ENCODE data around the gene PHF20.
"Not testable (repeated sequence)": the region's sequence is repeated elsewhere in the genome, so short reads cannot be mapped to it uniquely, and the experiment has no call there.

The PHF20 gene

DNA sequence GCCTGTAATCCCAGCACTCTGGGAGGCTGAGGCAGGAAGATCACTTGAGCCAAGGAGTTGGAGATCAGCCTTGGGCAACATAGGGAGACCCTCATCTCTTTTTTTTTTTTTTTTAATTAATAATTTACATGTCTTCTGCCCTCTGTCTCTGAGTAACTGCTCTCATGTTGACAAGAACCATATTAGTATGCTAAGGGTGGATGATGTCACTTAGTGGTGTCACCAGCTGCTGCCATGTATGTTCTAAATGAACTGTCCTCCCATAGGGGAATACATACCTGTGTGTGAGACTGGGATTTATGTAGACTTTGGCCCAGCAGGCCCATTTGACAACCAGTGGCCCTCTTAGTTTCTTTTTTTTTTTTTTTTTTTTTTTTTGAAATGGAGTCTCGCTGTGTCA lies 116.8 kb downstream of the PHF20 start:
- DNase-seq (ENCODE audit: low spot score) (no peak), ATAC-seq (ENCODE audit: low read depth) (no peak)
- Histone ChIP-seq H3K4me1 (ENCODE audit: insufficient read depth, poor library complexity, severe bottlenecking) (peaks cover 15% of the 10 kb centered on the region), H3K4me3 (ENCODE audit: severe bottlenecking) (no peak overlapping the region), H3K9me3 (ENCODE audit: severe bottlenecking) (no peaks in the 10 kb centered on the region), H3K27me3 (ENCODE audit: insufficient read depth, poor library complexity, severe bottlenecking) (no peaks in the 10 kb centered on the region), H3K27ac (ENCODE audit: poor library complexity, severe bottlenecking) (no peak overlapping the region), H3K36me3 (ENCODE audit: low read depth) (peaks cover 39% of the 10 kb centered on the region)
- TF ChIP-seq, protein P1, sequence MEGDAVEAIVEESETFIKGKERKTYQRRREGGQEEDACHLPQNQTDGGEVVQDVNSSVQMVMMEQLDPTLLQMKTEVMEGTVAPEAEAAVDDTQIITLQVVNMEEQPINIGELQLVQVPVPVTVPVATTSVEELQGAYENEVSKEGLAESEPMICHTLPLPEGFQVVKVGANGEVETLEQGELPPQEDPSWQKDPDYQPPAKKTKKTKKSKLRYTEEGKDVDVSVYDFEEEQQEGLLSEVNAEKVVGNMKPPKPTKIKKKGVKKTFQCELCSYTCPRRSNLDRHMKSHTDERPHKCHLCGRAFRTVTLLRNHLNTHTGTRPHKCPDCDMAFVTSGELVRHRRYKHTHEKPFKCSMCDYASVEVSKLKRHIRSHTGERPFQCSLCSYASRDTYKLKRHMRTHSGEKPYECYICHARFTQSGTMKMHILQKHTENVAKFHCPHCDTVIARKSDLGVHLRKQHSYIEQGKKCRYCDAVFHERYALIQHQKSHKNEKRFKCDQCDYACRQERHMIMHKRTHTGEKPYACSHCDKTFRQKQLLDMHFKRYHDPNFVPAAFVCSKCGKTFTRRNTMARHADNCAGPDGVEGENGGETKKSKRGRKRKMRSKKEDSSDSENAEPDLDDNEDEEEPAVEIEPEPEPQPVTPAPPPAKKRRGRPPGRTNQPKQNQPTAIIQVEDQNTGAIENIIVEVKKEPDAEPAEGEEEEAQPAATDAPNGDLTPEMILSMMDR (IDR thresholded peaks at IDR 0.05; ENCODE audit: poor library complexity, severe bottlenecking): no peak

DNA sequence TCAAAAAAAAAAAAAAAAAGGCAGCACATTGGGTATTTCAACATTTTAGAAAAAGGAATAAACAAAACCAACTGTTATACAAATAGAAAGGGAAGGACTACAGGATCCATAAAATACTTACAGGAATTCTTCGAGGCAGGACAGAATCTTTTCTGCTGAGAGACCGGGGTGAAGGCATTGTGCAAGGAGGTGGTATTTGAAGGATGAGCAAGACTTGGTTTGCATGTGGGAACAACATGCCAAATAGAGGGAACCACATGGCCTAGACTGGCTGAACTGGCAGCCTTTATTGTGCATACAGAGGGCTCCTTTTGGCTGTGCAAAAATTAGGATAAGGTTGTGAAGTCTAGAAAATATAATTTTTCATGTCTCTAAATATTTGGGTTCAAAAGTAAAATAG lies 119.6 kb downstream of the PHF20 start:
- Histone ChIP-seq H3K9me3 (ENCODE audit: severe bottlenecking) (no peaks in the 10 kb centered on the region), H3K36me3 (ENCODE audit: low read depth) (peaks cover 47% of the 10 kb centered on the region), H3K4me1 (ENCODE audit: insufficient read depth, poor library complexity, severe bottlenecking) (no peaks in the 10 kb centered on the region), H3K4me3 (ENCODE audit: severe bottlenecking) (no peak overlapping the region), H3K27ac (ENCODE audit: poor library complexity, severe bottlenecking) (no peak overlapping the region), H3K27me3 (ENCODE audit: insufficient read depth, poor library complexity, severe bottlenecking) (no peaks in the 10 kb centered on the region)
- TF ChIP-seq, protein P1 (IDR thresholded peaks at IDR 0.05; ENCODE audit: poor library complexity, severe bottlenecking): no peak
- DNase-seq (ENCODE audit: low spot score) (no peak), ATAC-seq (ENCODE audit: low read depth) (peak; percentile 66)

DNA sequence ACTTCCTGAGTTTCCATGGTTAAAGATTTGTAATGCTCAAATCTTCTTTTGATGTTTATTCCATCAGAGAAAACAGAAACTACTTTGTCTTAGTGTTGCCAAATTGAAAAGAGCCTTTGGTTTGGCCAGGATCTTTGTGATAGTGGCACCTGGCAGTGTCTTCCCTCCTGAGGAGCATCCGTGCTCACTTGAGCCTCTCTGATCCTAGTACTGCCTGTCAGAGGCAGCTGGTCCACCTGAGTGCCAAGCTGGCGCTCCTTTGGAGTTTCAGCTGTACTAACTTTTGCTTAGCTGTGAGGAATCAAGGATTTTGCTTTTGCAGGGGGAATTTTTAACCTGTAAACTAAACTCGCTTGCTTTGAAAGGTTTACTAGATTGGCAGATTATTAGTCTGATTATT lies 121.1 kb downstream of the PHF20 start:
- Histone ChIP-seq H3K4me1 (ENCODE audit: insufficient read depth, poor library complexity, severe bottlenecking) (no peaks in the 10 kb centered on the region), H3K36me3 (ENCODE audit: low read depth) (peaks cover 44% of the 10 kb centered on the region), H3K27ac (ENCODE audit: poor library complexity, severe bottlenecking) (no peak overlapping the region), H3K9me3 (ENCODE audit: severe bottlenecking) (no peaks in the 10 kb centered on the region), H3K27me3 (ENCODE audit: insufficient read depth, poor library complexity, severe bottlenecking) (no peaks in the 10 kb centered on the region), H3K4me3 (ENCODE audit: severe bottlenecking) (no peak overlapping the region)
- ATAC-seq (ENCODE audit: low read depth): no peak
- DNase-seq (ENCODE audit: low spot score): no peak
- TF ChIP-seq, protein P1 (IDR thresholded peaks at IDR 0.05; ENCODE audit: poor library complexity, severe bottlenecking): no peak

DNA sequence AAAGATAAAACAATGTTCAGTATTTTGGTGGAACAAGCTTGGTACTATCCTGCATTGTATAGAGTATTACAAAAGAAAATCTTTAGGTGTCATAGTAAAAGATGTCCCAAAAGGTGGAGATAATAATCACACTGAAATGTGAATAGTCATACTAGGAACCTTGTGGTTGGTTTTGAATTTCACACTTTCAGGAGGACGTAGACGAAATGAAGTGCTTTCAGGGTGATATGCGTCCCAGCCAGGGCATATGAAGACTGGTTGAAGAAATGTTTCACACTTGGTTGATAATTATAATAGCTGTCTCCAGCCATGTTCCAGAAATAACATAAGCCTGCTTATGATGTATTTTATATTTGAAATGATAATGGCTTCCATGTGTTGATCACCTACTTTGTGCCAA lies 122.1 kb downstream of the PHF20 start:
- Histone ChIP-seq H3K27me3 (ENCODE audit: insufficient read depth, poor library complexity, severe bottlenecking) (no peaks in the 10 kb centered on the region), H3K4me3 (ENCODE audit: severe bottlenecking) (no peak overlapping the region), H3K27ac (ENCODE audit: poor library complexity, severe bottlenecking) (no peak overlapping the region), H3K36me3 (ENCODE audit: low read depth) (peaks cover 52% of the 10 kb centered on the region), H3K9me3 (ENCODE audit: severe bottlenecking) (no peaks in the 10 kb centered on the region), H3K4me1 (ENCODE audit: insufficient read depth, poor library complexity, severe bottlenecking) (no peaks in the 10 kb centered on the region)
- DNase-seq (ENCODE audit: low spot score) (no peak), ATAC-seq (ENCODE audit: low read depth) (no peak)
- TF ChIP-seq, protein P1 (IDR thresholded peaks at IDR 0.05; ENCODE audit: poor library complexity, severe bottlenecking): no peak

DNA sequence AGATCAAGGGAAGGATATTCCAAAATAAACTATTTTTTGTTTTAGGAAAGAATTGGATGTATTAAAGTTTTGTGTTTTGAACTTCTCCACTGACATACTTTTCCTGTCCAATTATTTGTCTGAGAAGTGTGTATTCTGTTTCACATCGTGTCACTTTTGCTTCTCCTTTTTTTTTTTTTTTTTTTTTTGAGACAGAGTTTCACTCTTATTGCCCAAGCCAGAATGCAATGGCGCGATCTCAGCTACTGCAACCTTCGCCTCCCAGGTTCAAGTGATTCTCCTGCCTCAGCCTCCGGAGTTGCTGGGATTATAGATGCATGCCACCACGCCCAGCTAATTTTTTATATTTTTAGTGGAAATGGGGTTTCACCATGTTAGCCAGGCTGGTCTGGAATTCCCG lies 123.7 kb downstream of the PHF20 start:
- H3K27ac ChIP-seq (ENCODE audit: poor library complexity, severe bottlenecking); H3K9me3 ChIP-seq (ENCODE audit: severe bottlenecking); H3K4me1 ChIP-seq (ENCODE audit: insufficient read depth, poor library complexity, severe bottlenecking); H3K4me3 ChIP-seq (ENCODE audit: severe bottlenecking); DNase-seq (ENCODE audit: low spot score); ATAC-seq (ENCODE audit: low read depth); H3K27me3 ChIP-seq (ENCODE audit: insufficient read depth, poor library complexity, severe bottlenecking): not testable (repeated sequence)
- H3K36me3 ChIP-seq (ENCODE audit: low read depth): peaks cover 56% of the 10 kb centered on the region
